Spleen (tissue), 7 donors: Measurements from ENCODE around the gene ST6GALNAC3.

Experiments
- POLR2AphosphoS5 ChIP-seq, 3 donors: sonication (generic); formaldehyde crosslinking; IDR thresholded peaks; one replicate each; pipeline ENCODE4 v1.5.1; 2017; ENCODE audit warnings: antibody characterized with exemption in 3 of 3
- TF ChIP-seq, protein P1 (sequence below), 11 experiments: fragments of 200-600 bp in 7 of 11; fragments of 450-650 bp in 4 of 11; sonication (generic) in 4 of 11; IDR thresholded peaks in 8 of 11; conservative IDR thresholded peaks in 3 of 11; 1 replicate in 7 of 11; 2 replicates in 4 of 11; pipeline versions ENCODE4 v1.4.0 to v1.8.0; 2016 to 2021; ENCODE audit warnings: antibody characterized with exemption in 11 of 11, inconsistent platforms in 4 of 11, mild to moderate bottlenecking in 1 of 11
- donor health status: DM: no; HTN: no; CAD: no; lungs with moderate emphysema.
- donor health status: DM: no; HTN: no; CAD: no.
- donor health status: DM: no; HTN: no; CAD: no.

DNA sequence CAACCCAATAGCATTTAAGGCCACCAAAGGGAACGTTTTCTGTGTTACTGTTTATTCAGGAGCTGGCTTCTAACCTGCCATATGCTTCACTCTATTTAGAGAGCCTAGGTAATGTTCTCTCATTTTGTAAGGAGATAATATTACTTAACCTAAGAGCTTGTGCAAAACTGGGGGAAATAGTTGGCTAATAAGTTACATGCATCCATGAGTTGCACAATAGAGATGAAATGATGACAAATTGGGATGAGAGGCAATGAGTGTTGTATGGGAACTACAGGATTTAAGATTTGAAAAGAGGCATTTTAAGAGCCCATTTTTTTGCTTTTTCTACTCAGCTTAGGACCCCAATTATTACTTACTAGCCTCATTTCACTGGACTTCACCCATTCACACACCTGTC, 151.0 kb downstream of the ST6GALNAC3 start:
- TF ChIP-seq, protein P1, sequence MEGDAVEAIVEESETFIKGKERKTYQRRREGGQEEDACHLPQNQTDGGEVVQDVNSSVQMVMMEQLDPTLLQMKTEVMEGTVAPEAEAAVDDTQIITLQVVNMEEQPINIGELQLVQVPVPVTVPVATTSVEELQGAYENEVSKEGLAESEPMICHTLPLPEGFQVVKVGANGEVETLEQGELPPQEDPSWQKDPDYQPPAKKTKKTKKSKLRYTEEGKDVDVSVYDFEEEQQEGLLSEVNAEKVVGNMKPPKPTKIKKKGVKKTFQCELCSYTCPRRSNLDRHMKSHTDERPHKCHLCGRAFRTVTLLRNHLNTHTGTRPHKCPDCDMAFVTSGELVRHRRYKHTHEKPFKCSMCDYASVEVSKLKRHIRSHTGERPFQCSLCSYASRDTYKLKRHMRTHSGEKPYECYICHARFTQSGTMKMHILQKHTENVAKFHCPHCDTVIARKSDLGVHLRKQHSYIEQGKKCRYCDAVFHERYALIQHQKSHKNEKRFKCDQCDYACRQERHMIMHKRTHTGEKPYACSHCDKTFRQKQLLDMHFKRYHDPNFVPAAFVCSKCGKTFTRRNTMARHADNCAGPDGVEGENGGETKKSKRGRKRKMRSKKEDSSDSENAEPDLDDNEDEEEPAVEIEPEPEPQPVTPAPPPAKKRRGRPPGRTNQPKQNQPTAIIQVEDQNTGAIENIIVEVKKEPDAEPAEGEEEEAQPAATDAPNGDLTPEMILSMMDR (IDR thresholded peaks at IDR 0.05 in 8 of 11, conservative IDR thresholded peaks at IDR 0.05 in 3 of 11) = no peak
- TF ChIP-seq POLR2AphosphoS5 (IDR thresholded peaks at IDR 0.05) = no peak
